Measurements from ENCODE around the gene PRKCA. TPM values are rescaled to one million over a fixed set of nuclear protein-coding genes. Genes with fewer than 3 reads are reported as not detected.

Gene PRKCA
- total and polyA plus RNA-seq, 10 of the 15 experiments (the other 5 are each of a cell fraction or from before 2014, with no cell fraction given): 0.11 to 14.6 (median 0.72) TPM

DNA sequence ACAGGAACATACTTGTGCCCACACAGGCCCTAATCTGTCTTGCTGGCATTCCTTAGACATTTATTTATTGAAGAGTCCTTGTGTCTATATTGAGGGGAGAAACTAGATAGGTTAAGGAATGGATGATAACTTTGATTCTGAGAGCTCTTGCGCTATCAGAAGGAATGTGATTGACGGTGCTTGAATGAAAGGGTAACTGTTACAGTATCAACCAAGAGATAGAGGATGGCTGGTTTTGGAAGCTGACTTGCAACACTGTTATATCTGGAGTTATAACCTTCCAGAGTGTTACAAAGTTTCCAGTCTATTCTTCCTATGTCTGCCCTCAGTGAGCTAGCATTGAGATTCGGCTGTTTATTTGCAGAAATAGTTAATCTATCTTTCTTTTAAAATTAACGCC is 36.5 kb downstream of the PRKCA start:
- no peaks in the 10 kb centered on the region for H3K36me3 ChIP-seq (ENCODE audit: control insufficient read depth in 2 of 2, insufficient read depth in 2 of 2, low read length in 1 of 2)
- ChIA-PET SMC1A (ENCODE audit: uncharacterized antibody, unreplicated experiment) (interaction anchor here (1.0 to 1.8 kb wide), 2 partner anchors 10 to 94 kb away, joined by 5 to 6 read pairs; no protein-coding TSS in a partner anchor), CTCF (no interaction called here), RAD21 (ENCODE audit: unreplicated experiment) (interaction anchor here (0.9 to 1.7 kb wide), 2 partner anchors 11 to 59 kb away, joined by 4 to 6 read pairs; no protein-coding TSS in a partner anchor), POLR2A (interaction anchor here (0.8 kb wide), 1 partner anchor 33 kb away, joined by 3 read pairs; no protein-coding TSS in a partner anchor)
- H3K4me3 ChIP-seq: no peak overlapping the region
- no peak overlapping the region for H3K9ac ChIP-seq (ENCODE audit: control insufficient read depth, insufficient read depth, low read length)
- no peaks in the 10 kb centered on the region for H4K20me1 ChIP-seq (ENCODE audit: control insufficient read depth, insufficient read depth)
- H3K27ac ChIP-seq (ENCODE audit: control insufficient read depth, insufficient read depth): no peak overlapping the region
- no peak overlapping the region for H3K4me2 ChIP-seq (ENCODE audit: control insufficient read depth, insufficient read depth)
- WGBS (ENCODE audit: insufficient coverage, insufficient replicate concordance, low lambda C conversion rate, missing lambda C conversion rate): 44% methylated on average over 4 of the region's 4 CpGs
- no peaks in the 10 kb centered on the region for H3K9me3 ChIP-seq (replicated peaks; ENCODE audit: control insufficient read depth, insufficient read depth, low read length)
- ATAC-seq (no peak), FAIRE-seq (no peak), DNase-seq (ENCODE audit: low read depth, low spot score) (no peak)
- intact Hi-C loops (cut with micrococcal nuclease; ENCODE audit: unreplicated experiment) (no loop called here), in situ Hi-C loops (cut with MboI) (no loop called here)
- no peaks in the 10 kb centered on the region for H3K27me3 ChIP-seq (replicated peaks in 1 of 2; ENCODE audit: control insufficient read depth in 2 of 2, insufficient read depth in 2 of 2, low read length in 1 of 2)
- no peaks in the 10 kb centered on the region for H3K79me2 ChIP-seq (ENCODE audit: control insufficient read depth, insufficient read depth, low read length)
- no peaks in the 10 kb centered on the region for H3K4me1 ChIP-seq (ENCODE audit: control insufficient read depth, insufficient read depth, low read length)
- no peak overlapping the region for H2AFZ ChIP-seq (ENCODE audit: control insufficient read depth, low read depth, low read length)
- BruUV-seq (replicated peaks): no TSS peak
- TF ChIP-seq POLR2A (IDR thresholded peaks at IDR 0.05; ENCODE audit: low read depth, low read length) (no peak), CREB1 (IDR thresholded peaks at IDR 0.05; ENCODE audit: low read depth) (no peak), ETV6 (conservative IDR thresholded peaks at IDR 0.05 in 1 of 2, IDR thresholded peaks at IDR 0.05 in 1 of 2; ENCODE audit: borderline replicate concordance in 1 of 2, low read depth in 1 of 2) (no peak), NBN (IDR thresholded peaks at IDR 0.05) (no peak), RAD21 (IDR thresholded peaks at IDR 0.05; ENCODE audit: insufficient read depth, low read depth, low read length) (no peak), MEF2A (IDR thresholded peaks at IDR 0.05; ENCODE audit: insufficient read depth, low read depth, low read length) (no peak), WRNIP1 (IDR thresholded peaks at IDR 0.05; ENCODE audit: borderline replicate concordance, low read depth, low read length) (no peak), NRF1 (conservative IDR thresholded peaks at IDR 0.05; ENCODE audit: low read depth, low read length) (no peak), NR2C2 (IDR thresholded peaks at IDR 0.05; ENCODE audit: borderline replicate concordance, control insufficient read depth, insufficient read length, low read depth) (no peak)
- TF ChIP-seq, protein P1, sequence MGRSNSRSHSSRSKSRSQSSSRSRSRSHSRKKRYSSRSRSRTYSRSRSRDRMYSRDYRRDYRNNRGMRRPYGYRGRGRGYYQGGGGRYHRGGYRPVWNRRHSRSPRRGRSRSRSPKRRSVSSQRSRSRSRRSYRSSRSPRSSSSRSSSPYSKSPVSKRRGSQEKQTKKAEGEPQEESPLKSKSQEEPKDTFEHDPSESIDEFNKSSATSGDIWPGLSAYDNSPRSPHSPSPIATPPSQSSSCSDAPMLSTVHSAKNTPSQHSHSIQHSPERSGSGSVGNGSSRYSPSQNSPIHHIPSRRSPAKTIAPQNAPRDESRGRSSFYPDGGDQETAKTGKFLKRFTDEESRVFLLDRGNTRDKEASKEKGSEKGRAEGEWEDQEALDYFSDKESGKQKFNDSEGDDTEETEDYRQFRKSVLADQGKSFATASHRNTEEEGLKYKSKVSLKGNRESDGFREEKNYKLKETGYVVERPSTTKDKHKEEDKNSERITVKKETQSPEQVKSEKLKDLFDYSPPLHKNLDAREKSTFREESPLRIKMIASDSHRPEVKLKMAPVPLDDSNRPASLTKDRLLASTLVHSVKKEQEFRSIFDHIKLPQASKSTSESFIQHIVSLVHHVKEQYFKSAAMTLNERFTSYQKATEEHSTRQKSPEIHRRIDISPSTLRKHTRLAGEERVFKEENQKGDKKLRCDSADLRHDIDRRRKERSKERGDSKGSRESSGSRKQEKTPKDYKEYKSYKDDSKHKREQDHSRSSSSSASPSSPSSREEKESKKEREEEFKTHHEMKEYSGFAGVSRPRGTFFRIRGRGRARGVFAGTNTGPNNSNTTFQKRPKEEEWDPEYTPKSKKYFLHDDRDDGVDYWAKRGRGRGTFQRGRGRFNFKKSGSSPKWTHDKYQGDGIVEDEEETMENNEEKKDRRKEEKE (IDR thresholded peaks at IDR 0.05): no peak
- TF ChIP-seq, protein P2, sequence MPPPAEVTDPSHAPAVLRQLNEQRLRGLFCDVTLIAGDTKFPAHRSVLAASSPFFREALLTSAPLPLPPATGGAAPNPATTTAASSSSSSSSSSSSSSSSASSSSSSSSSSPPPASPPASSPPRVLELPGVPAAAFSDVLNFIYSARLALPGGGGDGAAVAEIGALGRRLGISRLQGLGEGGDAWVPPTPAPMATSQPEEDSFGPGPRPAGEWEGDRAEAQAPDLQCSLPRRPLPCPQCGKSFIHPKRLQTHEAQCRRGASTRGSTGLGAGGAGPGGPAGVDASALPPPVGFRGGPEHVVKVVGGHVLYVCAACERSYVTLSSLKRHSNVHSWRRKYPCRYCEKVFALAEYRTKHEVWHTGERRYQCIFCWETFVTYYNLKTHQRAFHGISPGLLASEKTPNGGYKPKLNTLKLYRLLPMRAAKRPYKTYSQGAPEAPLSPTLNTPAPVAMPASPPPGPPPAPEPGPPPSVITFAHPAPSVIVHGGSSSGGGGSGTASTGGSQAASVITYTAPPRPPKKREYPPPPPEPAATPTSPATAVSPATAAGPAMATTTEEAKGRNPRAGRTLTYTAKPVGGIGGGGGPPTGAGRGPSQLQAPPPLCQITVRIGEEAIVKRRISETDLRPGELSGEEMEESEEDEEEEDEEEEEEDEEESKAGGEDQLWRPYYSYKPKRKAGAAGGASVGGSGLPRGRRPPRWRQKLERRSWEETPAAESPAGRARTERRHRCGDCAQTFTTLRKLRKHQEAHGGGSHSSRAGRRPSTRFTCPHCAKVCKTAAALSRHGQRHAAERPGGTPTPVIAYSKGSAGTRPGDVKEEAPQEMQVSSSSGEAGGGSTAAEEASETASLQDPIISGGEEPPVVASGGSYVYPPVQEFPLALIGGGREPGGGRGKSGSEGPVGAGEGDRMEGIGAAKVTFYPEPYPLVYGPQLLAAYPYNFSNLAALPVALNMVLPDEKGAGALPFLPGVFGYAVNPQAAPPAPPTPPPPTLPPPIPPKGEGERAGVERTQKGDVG (CRISPR knock-in tag; IDR thresholded peaks at IDR 0.05): no peak

All from GM12878 (cell line).